ENCODE data around the gene WDR76. TPM values are rescaled to one million over a fixed set of nuclear protein-coding genes. Genes with fewer than 3 reads are reported as not detected.
"Not testable (repeated sequence)": the region's sequence is repeated elsewhere in the genome, so short reads cannot be mapped to it uniquely, and the experiment has no call there.

WDR76 gene
- total and polyA plus RNA-seq, 8 donors, result 8.6 to 23.1 (median 15.9) TPM

GRCh38 chr15:43845421-43845820, 18.6 kb downstream of the WDR76 start:
- Histone ChIP-seq H3K4me1 (no peaks in the 10 kb centered on the region), H3K36me3 (peaks cover 0 to 60% of the 10 kb centered on the region in 2 donors), H3K9me3 (no peaks in the 10 kb centered on the region), H3K27ac (no peak overlapping the region), H3K27me3 (no peaks in the 10 kb centered on the region), H3K4me3 (no peak overlapping the region)
- DNase-seq (no peak), ATAC-seq (no peak)
- intact Hi-C loops (cut with DNase I), result no loop called here
- TF ChIP-seq CTCF (IDR thresholded peaks at IDR 0.05), result no peak

- no peak for ATAC-seq
- Histone ChIP-seq H3K27ac (no peak overlapping the region), H3K4me3 (no peak overlapping the region), H3K4me1 (no peaks in the 10 kb centered on the region), H3K9me3 (no peaks in the 10 kb centered on the region), H3K27me3 (no peaks in the 10 kb centered on the region), H3K36me3 (peaks cover 0 to 59% of the 10 kb centered on the region in 2 donors)
- DNase-seq, result no peak
- no peak for TF ChIP-seq CTCF (IDR thresholded peaks at IDR 0.05)
- intact Hi-C loops (cut with DNase I), result no loop called here
Measured at GRCh38 chr15:43851251-43851650, 24.4 kb downstream of the WDR76 start.

- no peak for ATAC-seq
- no peaks in the 10 kb centered on the region for H3K9me3 ChIP-seq
- no peak for DNase-seq
- TF ChIP-seq CTCF (IDR thresholded peaks at IDR 0.05), result no peak
- no peaks in the 10 kb centered on the region for H3K4me1 ChIP-seq
- no peaks in the 10 kb centered on the region for H3K27me3 ChIP-seq
- peaks cover 0 to 54% of the 10 kb centered on the region in 2 donors for H3K36me3 ChIP-seq
- intact Hi-C loops (cut with DNase I), result no loop called here
- no peak overlapping the region for H3K27ac ChIP-seq
- H3K4me3 ChIP-seq, result no peak overlapping the region
Measured at GRCh38 chr15:43852607-43853006, 25.8 kb downstream of the WDR76 start.

- no peak overlapping the region for H3K4me3 ChIP-seq
- H3K4me1 ChIP-seq, result no peaks in the 10 kb centered on the region
- peaks cover 0 to 64% of the 10 kb centered on the region in 2 donors for H3K36me3 ChIP-seq
- TF ChIP-seq CTCF (IDR thresholded peaks at IDR 0.05), result no peak
- ATAC-seq, result no peak
- no peaks in the 10 kb centered on the region for H3K9me3 ChIP-seq
- no peak for DNase-seq
- intact Hi-C loops (cut with DNase I), result no loop called here
- H3K27me3 ChIP-seq, result no peaks in the 10 kb centered on the region
- no peak overlapping the region for H3K27ac ChIP-seq
Measured at GRCh38 chr15:43854801-43855200, 28.0 kb downstream of the WDR76 start.

- H3K27ac ChIP-seq, result no peak overlapping the region
- TF ChIP-seq CTCF (IDR thresholded peaks at IDR 0.05), result no peak
- no peak for ATAC-seq
Measured at GRCh38 chr15:43859546-43859945, 32.7 kb downstream of the WDR76 start.

GRCh38 chr15:43866636-43867035, 39.8 kb downstream of the WDR76 start:
- ATAC-seq; H3K4me3 ChIP-seq; DNase-seq; H3K9me3 ChIP-seq; intact Hi-C loops (cut with DNase I); H3K4me1 ChIP-seq; H3K27ac ChIP-seq; H3K27me3 ChIP-seq: not testable (repeated sequence)
- H3K36me3 ChIP-seq, result peaks cover 0 to 29% of the 10 kb centered on the region in 2 donors

More at GRCh38 chr15:43859546-43859945, 32.7 kb downstream of the WDR76 start:
- intact Hi-C loops (cut with DNase I), result no loop called here
- Histone ChIP-seq H3K9me3 (no peaks in the 10 kb centered on the region), H3K4me3 (no peak overlapping the region), H3K4me1 (no peaks in the 10 kb centered on the region), H3K36me3 (peaks cover 0 to 73% of the 10 kb centered on the region in 2 donors), H3K27me3 (no peaks in the 10 kb centered on the region)
- DNase-seq, result no peak

Measured in left lung (tissue), 10 donors.